ENCODE measurements around the gene RANGAP1.

The RANGAP1 gene

DNA sequence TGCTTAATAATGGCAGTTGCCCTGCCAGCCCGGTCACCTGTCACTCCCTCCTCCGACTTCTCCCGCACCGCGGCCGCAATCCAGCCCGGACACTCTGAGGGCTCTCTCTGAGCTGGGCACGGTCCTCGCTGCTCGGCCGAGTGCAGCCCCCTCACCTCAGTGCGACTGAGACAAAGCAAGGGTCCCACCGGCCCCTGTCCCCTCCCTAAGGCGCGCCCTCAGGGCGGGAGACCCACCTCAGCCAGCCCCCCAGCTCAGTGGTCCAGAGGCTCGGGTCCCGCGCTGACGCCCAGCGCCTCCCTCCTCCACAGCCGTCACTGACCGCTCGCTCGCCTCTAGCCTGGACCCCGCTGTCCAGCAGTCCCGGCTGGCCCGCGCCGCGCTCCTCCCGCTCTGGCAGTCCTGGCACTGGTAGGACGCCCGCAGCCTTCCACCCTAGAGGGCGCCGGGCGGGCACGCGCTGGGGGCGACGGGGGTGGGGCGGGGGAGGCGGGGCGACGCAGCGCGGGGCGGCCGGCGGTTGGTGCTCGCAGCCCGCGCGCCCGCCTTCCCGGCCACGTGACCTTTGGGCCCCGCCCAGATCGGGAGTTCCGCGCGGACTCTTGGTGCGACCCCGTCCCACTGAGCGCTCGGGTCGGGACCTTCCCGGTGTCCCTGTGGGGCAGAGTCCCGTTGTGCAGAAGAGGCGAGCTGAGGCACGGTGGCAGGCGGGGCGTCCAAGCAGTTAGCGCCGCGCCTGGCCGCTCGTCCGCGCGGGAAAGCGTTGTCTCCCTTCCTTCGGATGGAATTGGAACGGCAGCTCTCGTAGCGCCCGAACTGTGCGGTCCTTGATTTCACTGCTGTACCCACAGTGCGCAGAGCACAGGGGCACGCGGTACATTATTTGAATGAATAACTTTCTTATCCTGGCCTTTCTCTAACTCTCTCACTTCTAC, 88.7 kb downstream of the RANGAP1 start:
- DNase-seq (ENCODE audit: low spot score): peak; percentile 83
